ENCODE data around the gene DENND1C.

DNA sequence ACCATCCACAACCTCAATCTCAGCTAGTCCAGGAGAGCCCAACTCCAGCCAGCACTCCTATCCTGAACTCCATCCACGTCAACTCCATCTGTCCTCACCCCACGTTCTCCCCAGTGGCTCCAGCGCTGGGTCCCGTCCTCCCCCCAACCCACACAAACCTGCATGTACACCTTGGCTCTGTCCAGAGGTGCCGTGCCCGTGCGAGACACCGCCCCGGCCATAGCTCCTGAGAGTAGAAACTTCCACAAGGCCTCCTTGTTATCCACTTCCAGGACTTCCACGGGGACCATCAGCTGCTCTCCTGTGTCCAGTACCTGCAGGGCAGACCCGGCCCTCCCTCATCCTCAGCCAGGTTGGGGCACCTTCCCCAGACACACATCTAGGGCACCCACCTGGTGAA is 49.7 kb downstream of the DENND1C start:
- TF ChIP-seq, protein P1, sequence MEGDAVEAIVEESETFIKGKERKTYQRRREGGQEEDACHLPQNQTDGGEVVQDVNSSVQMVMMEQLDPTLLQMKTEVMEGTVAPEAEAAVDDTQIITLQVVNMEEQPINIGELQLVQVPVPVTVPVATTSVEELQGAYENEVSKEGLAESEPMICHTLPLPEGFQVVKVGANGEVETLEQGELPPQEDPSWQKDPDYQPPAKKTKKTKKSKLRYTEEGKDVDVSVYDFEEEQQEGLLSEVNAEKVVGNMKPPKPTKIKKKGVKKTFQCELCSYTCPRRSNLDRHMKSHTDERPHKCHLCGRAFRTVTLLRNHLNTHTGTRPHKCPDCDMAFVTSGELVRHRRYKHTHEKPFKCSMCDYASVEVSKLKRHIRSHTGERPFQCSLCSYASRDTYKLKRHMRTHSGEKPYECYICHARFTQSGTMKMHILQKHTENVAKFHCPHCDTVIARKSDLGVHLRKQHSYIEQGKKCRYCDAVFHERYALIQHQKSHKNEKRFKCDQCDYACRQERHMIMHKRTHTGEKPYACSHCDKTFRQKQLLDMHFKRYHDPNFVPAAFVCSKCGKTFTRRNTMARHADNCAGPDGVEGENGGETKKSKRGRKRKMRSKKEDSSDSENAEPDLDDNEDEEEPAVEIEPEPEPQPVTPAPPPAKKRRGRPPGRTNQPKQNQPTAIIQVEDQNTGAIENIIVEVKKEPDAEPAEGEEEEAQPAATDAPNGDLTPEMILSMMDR (IDR thresholded peaks at IDR 0.05): no peak
- TF ChIP-seq JUN (IDR thresholded peaks at IDR 0.05) (no peak), EP300 (IDR thresholded peaks at IDR 0.05) (no peak), CEBPB (IDR thresholded peaks at IDR 0.05) (no peak)
- TF ChIP-seq, protein P2, sequence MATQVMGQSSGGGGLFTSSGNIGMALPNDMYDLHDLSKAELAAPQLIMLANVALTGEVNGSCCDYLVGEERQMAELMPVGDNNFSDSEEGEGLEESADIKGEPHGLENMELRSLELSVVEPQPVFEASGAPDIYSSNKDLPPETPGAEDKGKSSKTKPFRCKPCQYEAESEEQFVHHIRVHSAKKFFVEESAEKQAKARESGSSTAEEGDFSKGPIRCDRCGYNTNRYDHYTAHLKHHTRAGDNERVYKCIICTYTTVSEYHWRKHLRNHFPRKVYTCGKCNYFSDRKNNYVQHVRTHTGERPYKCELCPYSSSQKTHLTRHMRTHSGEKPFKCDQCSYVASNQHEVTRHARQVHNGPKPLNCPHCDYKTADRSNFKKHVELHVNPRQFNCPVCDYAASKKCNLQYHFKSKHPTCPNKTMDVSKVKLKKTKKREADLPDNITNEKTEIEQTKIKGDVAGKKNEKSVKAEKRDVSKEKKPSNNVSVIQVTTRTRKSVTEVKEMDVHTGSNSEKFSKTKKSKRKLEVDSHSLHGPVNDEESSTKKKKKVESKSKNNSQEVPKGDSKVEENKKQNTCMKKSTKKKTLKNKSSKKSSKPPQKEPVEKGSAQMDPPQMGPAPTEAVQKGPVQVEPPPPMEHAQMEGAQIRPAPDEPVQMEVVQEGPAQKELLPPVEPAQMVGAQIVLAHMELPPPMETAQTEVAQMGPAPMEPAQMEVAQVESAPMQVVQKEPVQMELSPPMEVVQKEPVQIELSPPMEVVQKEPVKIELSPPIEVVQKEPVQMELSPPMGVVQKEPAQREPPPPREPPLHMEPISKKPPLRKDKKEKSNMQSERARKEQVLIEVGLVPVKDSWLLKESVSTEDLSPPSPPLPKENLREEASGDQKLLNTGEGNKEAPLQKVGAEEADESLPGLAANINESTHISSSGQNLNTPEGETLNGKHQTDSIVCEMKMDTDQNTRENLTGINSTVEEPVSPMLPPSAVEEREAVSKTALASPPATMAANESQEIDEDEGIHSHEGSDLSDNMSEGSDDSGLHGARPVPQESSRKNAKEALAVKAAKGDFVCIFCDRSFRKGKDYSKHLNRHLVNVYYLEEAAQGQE (IDR thresholded peaks at IDR 0.05): no peak

Measured in A549 (cell line).